ENCODE results near the gene ETV5. TPM values are rescaled to one million over a fixed set of nuclear protein-coding genes. Genes with fewer than 3 reads are reported as not detected.
A peak's percentile ranks its signal among the peaks of the same experiment; 100 is the strongest.

Gene ETV5
- total and polyA plus RNA-seq, 2 of the 4 experiments (the other 2 are of a cell fraction), result 15.7 to 20.1 TPM

DNA sequence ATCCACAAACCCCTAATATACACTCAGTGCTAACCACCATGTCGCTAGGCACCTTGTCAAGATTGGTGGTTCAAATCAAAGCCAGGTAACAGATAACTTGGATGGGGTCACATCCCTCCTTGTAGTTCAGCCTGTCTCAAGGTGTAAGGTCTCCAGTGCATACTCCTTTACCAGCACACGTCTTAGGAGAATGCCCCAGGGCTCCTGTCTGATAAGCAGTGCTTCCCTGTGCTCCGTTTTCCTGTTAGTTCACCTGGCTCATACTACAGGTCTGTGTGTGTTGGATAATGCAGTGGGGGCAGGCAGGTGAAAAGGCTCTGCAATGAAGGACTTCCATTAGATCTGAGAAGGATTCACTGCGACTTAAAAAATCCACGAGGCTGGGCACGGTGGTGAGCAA is 50.7 kb downstream of the ETV5 start:
- ChIA-PET CTCF (no interaction called here), POLR2A (ENCODE audit: unreplicated experiment) (no interaction called here)
- Histone ChIP-seq H2AFZ (replicated peaks; ENCODE audit: low read length, poor library complexity) (no peak overlapping the region), H3K79me1 (ENCODE audit: low read depth in 1 of 2, low read length in 2 of 2) (peaks cover 0 to 18% of the 10 kb centered on the region in 2 experiments; a peak in 1 of 4 replicates), H3K9me3 (ENCODE audit: control insufficient read depth, insufficient read depth, low read length) (no peaks in the 10 kb centered on the region), H4K91ac (ENCODE audit: insufficient read depth, low read depth, low read length) (no peak overlapping the region), H3K27me3 (ENCODE audit: control insufficient read depth, insufficient read depth, low read length) (no peaks in the 10 kb centered on the region), H3K36me3 (ENCODE audit: control insufficient read depth, insufficient read depth, low read length) (peaks cover 22% of the 10 kb centered on the region), H2BK15ac (ENCODE audit: low read depth, low read length) (0 out of 3 replicates have a peak overlapping the region, but pooled peaks have one; percentile 2), H2BK120ac (ENCODE audit: low read depth, low read length) (peak overlapping the region; percentile 16), H2BK5ac (ENCODE audit: low read depth, low read length, poor library complexity, severe bottlenecking) (no peak overlapping the region), H4K8ac (ENCODE audit: low read depth in 2 of 2, low read length in 2 of 2) (no peak overlapping the region), H3K9me1 (ENCODE audit: insufficient read depth, low read length) (peaks cover 9% of the 10 kb centered on the region; the same call in 1 of the 2 replicates), H3K4ac (ENCODE audit: low read depth, low read length) (peak overlapping the region; percentile 68; the same call in 1 of the 2 replicates), H3K9ac (ENCODE audit: low read depth, low read length) (no peak overlapping the region), H2AK9ac (replicated peaks; ENCODE audit: low read depth, low read length, poor library complexity) (no peak overlapping the region), H2AK5ac (ENCODE audit: low read depth, low read length) (no peak overlapping the region), H3K56ac (ENCODE audit: extremely low read depth, insufficient read depth, low read length) (no peak overlapping the region), H3K4me3 (ENCODE audit: insufficient read depth, low read depth, low read length) (no peak overlapping the region), H3K14ac (replicated peaks; ENCODE audit: low read depth, low read length) (peak overlapping the region; percentile 46; the same call in 1 of the 2 replicates), H4K5ac (ENCODE audit: low read depth, low read length) (no peak overlapping the region), H4K20me1 (ENCODE audit: insufficient read depth, low read length) (no peaks in the 10 kb centered on the region), H3K4me2 (ENCODE audit: low read depth, low read length) (no peak overlapping the region), H3K4me1 (ENCODE audit: control insufficient read depth, insufficient read depth, low read length) (peaks cover 8% of the 10 kb centered on the region; the same call in 1 of the 2 replicates), H3K18ac (ENCODE audit: low read depth, low read length) (peak overlapping the region; percentile 14; the same call in 1 of the 2 replicates), H3K27ac (ENCODE audit: insufficient read depth, low read length) (peak overlapping the region; percentile 78; the same call in 1 of the 2 replicates), H3K23ac (ENCODE audit: low read depth, low read length) (no peak overlapping the region), H2BK20ac (ENCODE audit: low read depth, low read length) (peak overlapping the region; percentile 16; the same call in 1 of the 2 replicates)
- 86% methylated on average over 1 of the region's 6 CpGs; no CpG with 5 or more reads in 1 of the 2 experiments for WGBS, 2 experiments (ENCODE audit: extremely low coverage in 2 of 2, insufficient read length in 1 of 2)
- in situ Hi-C loops (cut with MboI; ENCODE audit: low sequenced_read_pairs), result no loop called here
- intact Hi-C loops (cut with micrococcal nuclease), result loop anchor here (5.0 to 10.0 kb wide), 2 partner anchors 71 to 393 kb away; no protein-coding TSS in a partner anchor
- no peak for ATAC-seq (ENCODE audit: low read depth)
- DNase-seq, result no peak
- TF ChIP-seq RCOR1 (IDR thresholded peaks at IDR 0.05; ENCODE audit: insufficient replicate concordance, low read length) (no peak), POLR2A (IDR thresholded peaks at IDR 0.05; ENCODE audit: low read depth, low read length) (no peak)
- dilution Hi-C loops (cut with HindIII; ENCODE audit: low sequenced_read_pairs, unreplicated experiment), result no loop called here
- BruUV-seq (replicated peaks), result no TSS peak

Measured in IMR-90 (cell line).